Erythroblast (primary cell): Measurements from ENCODE around the gene PIAS2.
"Not testable (repeated sequence)": the region's sequence is repeated elsewhere in the genome, so short reads cannot be mapped to it uniquely, and the experiment has no call there.

ENCODE experiments used
- DNase-seq, 2 experiments: peaks; one replicate each; lab custom pipeline; 2025; lab: John Stamatoyannopoulos, UW
- GATA1 ChIP-seq: IDR thresholded peaks from 2 replicates; pipeline ENCODE4 v1.6.1; 2011; ENCODE audit warnings: low read depth, mild to moderate bottlenecking, control low read depth, low read length, moderate library complexity
- POLR2A ChIP-seq: IDR thresholded peaks from 2 replicates; pipeline ENCODE4 v1.6.1; 2011; ENCODE audit warnings: mild to moderate bottlenecking, low read length

Gene PIAS2

DNA sequence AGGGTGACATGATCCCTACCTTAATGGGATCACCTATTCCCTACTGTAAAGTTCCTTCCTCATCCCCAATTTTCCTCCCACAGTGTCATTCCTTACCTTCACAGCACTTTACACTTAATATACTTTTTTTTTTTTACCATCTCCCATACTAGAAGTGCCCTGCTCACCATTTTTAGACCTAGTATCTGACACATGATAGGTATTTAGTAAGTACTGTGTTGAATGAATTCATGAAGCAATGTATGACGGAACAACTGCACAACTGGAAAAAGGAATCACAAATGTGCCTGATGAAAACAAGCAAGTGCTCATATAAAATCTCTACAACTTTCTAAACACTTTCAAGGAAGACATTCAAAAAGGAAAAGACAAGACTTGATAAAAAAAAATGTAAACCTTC, 83.4 kb downstream of the PIAS2 start:
- TF ChIP-seq POLR2A (no peak), GATA1 (no peak)
- no peak for DNase-seq

DNA sequence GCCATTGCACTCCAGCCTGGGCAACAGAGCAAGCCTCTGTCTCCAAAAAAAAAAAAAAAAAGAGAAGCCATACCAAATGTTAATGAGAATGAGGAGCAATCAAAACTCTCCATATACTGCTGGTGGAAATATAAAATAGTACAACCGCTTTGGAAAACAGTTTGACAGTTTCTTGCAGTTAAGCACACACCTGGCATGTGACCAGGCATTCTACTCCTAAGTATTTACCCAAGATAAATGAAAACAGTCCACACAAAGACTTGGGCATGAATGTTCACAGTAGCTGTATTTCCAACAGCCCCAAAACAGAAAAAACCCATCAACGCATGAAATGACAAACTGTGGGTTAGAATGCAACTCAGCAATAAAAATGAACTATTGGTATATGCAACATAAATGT, 84.5 kb downstream of the PIAS2 start:
- no peak for DNase-seq
- TF ChIP-seq GATA1: no peak
- TF ChIP-seq POLR2A: no peak

- DNase-seq: not testable (repeated sequence)
Observed at GRCh38 chr18:46832422-46832821, 84.9 kb downstream of the PIAS2 start.

DNA sequence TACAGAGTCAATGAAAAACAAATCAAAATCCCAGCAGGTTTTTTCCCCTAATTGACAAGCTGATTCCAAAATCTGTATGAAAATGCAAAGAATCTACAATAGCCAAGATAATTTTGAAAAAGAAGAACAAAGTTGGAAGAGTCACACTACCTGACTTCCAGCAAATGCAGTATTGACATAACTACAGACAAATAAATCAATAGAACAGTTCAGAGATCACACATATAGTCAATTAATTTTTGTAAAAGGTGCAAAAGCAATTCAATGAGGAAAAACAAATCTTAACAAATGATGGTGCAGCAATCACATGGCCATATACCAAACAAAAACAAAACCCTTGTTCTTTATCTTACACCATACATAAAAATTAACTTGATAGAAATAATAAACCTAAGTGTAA, 85.9 kb downstream of the PIAS2 start:
- no peak for DNase-seq
- TF ChIP-seq POLR2A (no peak), GATA1 (no peak)

DNA sequence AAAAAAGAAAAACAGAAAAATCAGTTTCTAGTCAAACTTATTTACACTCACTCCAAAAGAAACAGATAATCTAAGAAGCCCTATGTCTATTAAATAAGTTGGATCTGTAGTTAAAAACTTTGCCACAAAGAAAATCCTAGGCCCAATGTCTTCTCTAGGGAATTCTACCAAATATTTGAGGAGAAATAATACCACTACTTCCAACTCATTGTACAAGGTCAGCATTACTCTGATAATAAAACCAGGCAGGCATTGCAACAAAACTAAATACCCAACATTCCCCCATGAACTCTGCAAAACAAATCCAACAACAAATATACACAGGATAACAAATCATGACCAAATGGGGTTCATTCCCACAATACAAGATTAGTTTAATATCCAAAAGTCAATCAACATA, 86.7 kb downstream of the PIAS2 start:
- no peak for DNase-seq
- TF ChIP-seq POLR2A (no peak), GATA1 (no peak)

DNA sequence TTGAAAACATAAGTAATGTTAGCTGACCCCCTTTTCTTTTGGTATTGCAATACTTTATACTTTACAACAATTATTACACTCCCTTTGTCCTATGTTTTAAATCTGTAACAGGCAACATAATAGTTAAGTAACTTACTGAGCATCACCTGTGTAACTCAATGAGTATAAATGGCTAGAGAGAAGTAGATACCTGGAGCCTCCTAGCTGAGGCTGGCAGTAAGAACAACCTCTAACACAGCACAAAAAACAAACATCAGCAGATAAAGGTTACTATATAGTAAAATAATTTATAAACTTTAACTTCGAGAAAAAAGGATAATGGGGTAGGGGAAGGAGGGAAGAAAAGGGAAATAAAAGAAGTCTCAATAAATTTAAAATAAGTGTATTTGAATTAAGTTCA, 87.4 kb downstream of the PIAS2 start:
- no peak for DNase-seq
- no peak for TF ChIP-seq GATA1
- no peak for TF ChIP-seq POLR2A

GRCh38 chr18:46829531-46829930, 87.8 kb downstream of the PIAS2 start:
- TF ChIP-seq POLR2A: no peak
- no peak for TF ChIP-seq GATA1
- DNase-seq: no peak

DNA sequence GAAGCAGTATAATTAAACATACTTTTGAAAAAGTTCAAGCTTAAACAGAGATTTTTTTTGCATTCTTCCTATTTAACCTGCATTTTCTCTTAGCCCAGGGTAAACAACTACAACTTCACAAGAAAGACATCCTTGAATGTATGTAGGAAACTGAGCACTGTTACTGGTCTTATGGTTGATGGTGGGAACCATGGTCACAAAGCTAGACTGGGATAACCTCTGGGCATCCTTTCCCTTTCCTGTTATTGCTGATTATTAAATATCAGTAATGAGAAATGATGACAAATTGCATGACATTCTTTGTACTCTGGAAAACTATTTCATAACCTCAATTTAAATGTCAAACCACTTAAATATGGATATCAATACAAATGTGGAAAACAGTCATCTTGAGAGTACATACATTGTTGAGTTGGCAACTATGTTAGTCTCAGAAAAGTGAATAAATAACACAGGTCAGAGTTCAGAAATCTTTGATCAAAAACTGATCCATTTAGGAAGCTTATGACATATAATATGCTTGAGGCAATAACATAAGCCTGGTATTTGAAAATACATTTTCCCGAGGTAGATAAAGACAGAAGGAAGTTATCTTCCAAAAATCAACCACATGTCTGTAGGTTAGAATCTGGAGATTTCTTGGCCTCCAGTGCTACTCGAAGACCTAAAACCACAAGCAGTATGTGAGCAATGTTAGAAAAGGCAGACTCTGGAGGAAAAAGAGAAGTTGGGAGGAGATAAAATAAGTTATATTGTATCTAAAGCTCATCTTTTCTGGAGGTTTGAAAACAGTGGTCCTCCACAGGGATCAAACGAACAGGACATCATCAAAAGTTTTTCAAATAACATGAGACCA, 95.2 kb downstream of the PIAS2 start:
- TF ChIP-seq GATA1 (no peak), POLR2A (no peak)
- no peak for DNase-seq

DNA sequence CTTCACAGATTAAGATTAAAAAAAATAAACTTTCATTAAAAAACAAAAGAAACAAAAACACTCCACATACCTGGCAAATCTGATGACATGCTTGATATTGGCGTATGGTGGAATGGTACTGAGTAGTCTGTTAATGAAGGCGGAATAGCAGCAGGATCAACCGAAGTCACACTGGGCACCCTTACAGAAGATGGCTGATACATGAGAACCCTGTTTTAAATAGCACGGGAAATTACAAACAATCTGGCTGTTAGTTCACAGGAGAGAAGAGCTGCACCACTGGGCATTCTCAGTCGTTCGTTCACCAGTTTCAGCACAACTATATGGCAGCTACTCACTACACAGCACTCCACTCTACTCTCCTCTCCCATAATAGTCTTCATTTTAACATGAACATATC, 96.4 kb downstream of the PIAS2 start:
- no peak for DNase-seq
- TF ChIP-seq POLR2A (no peak), GATA1 (no peak)

DNA sequence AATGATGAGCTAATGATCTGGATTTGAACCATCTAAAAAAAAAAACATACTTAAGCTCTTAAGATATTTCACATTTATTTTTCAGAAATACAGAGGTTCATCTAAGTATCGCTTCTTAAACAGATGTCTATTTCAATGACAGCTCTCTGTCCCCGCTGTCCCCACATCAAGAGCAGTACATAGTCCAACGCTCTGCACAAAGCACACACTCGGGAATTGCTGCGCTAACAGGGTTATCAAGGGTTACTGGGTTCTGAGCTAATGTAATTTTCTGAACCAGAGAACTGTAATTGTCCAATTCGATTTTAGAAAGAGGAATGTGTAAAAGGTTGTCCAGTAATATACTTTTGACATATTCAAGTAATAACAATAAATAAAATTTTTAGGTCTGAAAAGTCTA, 101.6 kb downstream of the PIAS2 start:
- TF ChIP-seq POLR2A: no peak
- TF ChIP-seq GATA1: no peak
- DNase-seq: no peak

GRCh38 chr18:46814399-46814798, 102.9 kb downstream of the PIAS2 start:
- TF ChIP-seq POLR2A (no peak), GATA1 (no peak)
- no peak for DNase-seq

DNA sequence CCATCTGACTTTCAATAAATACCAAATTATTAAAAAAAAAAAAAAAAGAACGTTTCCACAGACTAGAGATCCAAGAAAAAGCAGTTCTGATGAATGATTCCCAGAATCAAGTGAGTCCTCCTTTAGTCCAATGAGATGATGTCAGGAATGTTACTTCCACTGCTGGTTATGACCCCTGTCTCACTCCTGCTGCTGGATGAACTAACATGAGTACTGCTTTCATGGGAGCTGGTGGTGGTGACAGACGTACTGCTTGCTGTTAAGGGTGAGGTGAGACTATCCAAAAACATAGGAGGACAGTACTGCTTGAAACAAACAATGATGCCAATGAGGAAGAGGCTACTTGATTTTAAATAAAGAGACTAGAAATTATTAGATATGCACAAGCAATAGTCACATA, 105.0 kb downstream of the PIAS2 start:
- TF ChIP-seq GATA1: no peak
- no peak for TF ChIP-seq POLR2A

GRCh38 chr18:46810481-46811000, 106.8 kb downstream of the PIAS2 start:
- DNase-seq: no peak
- TF ChIP-seq GATA1 (no peak), POLR2A (no peak)

More for the DNA sequence above, 105.0 kb downstream of the PIAS2 start:
- DNase-seq: no peak

DNA sequence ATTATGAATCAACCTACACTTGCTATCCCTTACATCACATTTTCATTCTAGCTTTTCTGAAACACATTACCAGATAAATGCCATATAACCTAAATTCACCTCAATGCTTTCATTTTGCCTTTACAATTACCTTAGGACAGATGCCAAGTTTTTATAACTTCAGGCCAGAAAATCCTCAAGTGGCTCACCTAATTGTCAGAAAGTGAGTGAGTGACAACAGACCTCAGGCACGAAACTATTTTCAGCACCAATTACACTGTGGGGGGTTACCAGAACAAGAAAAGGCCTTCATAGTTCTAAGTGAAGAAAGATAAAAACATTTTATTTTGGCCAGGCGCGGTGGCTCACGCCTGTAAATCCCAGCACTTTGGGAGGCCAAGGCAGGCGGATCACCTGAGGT, 108.2 kb downstream of the PIAS2 start:
- TF ChIP-seq GATA1 (no peak), POLR2A (no peak)
- no peak for DNase-seq

DNA sequence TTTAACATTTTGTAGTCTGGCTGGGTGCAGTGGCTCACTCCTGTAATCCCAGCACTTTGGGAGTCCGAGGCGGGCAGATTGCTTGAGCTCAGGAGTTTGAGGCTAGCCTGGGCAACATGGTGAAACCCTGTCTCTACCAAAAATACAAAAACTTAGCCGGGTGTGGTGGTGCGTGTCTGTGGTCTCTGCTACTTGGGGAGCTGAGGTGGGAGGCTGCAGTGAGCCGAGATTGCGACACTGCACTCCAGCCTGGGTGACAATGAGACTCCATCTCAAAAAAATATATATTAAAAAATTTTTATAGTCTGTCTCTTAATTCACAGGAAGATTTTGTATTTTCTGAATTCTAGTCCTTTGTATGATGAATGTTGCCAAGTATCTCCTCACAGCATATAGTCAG, 121.4 kb downstream of the PIAS2 start:
- DNase-seq: not testable (repeated sequence)

DNA sequence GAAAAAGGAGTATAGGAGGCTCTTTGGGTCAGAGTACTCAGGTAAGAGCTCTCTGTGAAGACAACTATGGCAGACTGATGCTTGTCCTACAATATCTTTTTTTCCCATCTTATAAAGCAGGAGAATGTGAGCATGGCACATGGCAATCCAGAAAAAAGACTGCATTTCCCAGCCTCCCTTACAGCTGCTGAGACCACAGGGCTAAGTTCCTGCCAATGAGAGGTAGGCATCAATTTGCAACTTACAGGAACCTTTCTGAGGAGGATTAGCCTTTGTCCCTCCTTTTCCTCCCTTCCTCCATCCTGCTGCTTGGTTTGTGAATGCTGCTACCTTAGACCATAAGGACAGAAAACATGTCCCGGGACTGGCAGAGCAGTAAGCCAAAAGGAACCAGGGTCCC, 122.7 kb downstream of the PIAS2 start:
- DNase-seq: no peak
- TF ChIP-seq POLR2A: no peak
- TF ChIP-seq GATA1: no peak
